ENCODE data around the gene STOX2. TPM values are rescaled to one million over a fixed set of nuclear protein-coding genes. Genes with fewer than 3 reads are reported as not detected.
"Not testable (repeated sequence)": the region's sequence is repeated elsewhere in the genome, so short reads cannot be mapped to it uniquely, and the experiment has no call there.

Gene STOX2
- total RNA-seq, 1 donor from 2014 or later, result 3.8 TPM

DNA sequence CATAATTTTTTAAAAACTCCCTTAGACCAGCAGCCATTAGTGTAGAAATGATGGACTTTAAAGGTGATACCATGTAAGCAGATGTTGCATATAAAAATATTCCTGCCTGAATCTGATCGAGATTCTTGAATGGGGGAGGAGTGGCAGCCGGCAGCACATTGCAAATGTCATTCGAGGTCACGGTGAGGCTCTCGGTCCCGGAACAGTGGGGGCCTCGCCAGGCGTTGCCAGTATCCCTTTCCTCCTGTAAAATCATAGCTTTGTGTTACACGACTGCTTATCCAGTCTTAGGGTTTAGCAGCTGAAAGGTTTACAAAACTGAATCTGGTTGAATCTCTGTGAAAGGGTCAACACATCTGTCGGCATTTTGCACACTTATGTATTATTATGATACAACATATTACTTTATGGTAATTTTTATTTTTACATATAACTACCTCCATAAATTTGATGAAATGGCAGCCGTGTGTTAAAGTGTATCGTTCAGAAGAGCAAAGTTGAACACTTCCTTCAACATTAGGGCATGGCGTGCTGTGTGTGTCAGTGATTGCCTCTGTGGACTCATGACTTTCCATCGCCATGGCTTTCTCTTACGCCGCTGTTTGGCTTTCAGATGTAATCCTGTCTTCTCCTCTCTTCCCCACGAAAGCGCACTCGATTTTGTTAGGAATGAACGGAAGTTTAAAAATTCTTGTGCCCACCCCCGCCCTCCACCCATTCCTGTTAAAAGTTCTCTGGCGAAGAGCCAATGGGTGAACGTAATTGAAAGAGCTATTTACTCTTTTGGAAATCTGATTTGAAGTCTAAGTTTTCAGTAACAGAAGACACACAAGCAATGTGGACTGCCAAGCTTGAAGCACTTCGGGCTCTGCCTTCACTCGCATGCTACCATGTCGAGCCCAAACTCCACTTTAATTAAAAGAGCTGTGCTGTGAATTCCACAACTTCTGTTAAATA, 114.8 kb downstream of the STOX2 start:
- no peak for DNase-seq (ENCODE audit: low spot score)
- no peak for ATAC-seq

DNA sequence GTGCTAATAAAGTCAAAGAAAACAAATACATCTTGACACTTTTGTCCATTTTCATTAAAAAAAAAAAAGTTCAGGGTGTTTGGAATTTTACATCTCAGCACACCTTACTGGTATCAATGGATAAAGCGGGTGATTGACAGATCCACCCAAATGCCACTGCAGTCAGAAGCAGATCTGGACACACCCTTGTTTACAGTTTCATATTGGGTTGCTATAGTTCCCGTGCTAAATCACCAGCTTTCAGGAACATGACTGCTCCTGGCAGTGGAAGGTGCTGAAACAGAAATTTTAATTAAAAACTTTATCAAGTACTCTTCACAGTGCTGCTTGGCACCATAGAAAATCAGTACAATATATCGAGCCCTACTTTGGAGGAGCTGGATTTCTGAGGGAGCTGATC, 116.3 kb downstream of the STOX2 start:
- ATAC-seq (no peak), DNase-seq (ENCODE audit: low spot score) (no peak)

DNA sequence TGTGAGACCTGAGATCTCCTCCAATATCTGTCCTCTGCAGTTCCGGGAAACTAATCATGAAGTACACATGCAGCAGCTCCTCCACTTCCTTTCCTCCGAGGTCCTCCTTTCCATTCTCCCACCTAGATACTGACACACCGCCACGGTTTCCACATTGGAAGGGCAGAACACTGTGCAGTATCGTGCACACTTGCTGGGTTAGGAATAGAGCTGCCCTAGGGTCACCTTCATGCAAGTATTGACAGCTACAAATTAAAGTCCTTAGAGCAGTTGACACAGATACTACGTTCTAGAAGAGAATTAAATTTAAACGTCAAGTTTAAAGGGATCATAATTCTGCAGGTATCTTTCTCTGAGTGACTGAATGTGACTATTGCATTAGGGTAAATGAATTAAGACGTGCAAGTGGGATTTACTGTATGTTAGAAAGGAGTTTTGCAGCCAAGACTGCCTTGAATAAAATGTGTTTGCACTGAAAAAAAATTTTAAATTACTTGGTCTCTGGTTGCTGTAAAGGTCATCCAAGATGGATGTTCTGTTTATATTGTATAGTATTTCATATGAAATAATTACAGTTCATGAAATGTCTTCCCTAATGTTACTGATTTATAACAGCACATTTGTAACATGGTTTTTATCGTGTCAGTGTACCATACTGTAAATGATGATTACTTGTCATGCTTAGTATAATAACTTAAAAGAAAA, 117.7 kb downstream of the STOX2 start:
- DNase-seq (ENCODE audit: low spot score) (no peak), ATAC-seq (no peak)

DNA sequence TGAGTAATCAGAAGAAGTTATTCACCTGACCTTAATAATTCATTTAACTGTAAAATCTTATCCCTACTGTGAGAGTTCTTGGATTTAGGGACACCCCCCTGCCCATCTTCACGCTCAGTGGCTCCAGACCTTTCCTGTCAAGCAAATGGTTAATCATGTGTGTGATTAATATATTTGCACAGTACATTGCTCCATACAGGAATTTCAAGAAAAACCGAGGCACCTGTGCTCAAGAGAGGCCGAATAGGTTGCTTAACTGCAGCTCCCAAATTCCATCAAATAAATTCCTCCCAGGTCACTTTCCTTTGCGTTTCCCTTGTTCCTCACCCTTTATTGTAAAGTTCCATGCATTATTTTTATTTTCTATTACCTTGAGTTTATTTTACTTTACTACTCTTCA, 119.5 kb downstream of the STOX2 start:
- no peak for DNase-seq (ENCODE audit: low spot score)
- ATAC-seq, result no peak

DNA sequence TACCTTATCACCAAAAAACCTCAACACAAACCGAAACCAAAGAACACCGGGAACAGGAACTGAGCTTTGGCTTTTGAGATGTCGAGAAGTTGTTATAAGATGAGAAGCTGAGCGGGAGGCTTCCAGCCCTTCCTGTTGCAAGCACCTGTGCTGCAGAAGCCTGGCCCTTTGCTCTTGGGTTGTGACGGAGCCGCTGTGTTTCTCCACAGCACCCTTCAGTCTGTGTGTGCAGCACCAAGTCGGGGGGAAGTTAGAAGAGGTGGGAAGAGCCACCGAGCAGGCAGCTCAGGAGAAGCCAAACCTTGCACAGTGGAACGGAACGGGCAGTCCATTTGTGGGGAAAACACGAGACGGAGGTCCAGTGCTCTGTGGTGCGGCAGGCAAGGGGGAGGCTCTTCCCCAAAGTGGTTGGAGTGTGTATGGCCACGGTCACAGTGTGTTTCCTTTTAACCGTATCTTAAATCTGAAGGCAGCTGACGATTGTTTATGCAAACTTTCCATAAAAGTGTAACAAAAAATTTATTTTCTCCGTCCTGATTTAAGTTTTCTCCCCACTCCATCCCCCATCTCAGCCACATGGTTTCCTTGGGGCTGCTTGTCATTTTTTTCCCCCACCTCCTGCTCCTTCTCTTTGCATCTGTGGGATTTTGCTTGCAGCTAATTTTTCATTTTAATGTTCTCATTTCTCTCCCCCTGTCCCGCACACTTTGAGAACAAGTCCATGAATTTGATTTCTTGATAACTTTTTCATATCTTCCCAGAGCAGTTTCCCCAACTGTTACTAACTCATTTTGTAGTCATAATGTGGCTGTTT, 123.7 kb downstream of the STOX2 start:
- no peak for DNase-seq (ENCODE audit: low spot score)

GRCh38 chr4:184030036-184030435, 124.9 kb downstream of the STOX2 start:
- ATAC-seq (no peak), DNase-seq (ENCODE audit: low spot score) (no peak)

More for the DNA sequence above, 123.7 kb downstream of the STOX2 start:
- ATAC-seq, result no peak

- no peak for DNase-seq (ENCODE audit: low spot score)
Measured at GRCh38 chr4:184030764-184031163, 125.7 kb downstream of the STOX2 start.

DNA sequence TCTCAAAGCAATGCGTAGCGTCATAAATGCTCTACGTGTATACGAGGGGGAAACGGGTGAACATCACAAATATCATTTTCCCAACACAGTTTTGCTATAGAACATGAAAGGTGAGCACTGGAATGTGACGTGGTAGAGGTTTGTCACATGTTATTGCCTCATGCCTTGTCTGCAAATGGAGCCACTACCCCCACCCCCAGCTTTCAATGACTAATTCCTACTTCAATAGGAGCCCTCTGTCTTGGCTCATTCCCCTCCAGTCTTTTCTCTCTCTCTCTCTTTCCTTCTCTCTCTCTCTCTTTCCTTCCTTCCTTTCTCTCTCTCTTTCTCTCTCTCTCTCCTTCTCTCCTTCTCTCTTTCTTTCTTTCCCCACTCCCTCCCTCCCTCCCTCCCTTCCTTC, 127.0 kb downstream of the STOX2 start:
- DNase-seq (ENCODE audit: low spot score), result no peak
- no peak for ATAC-seq

More at GRCh38 chr4:184030764-184031163, 125.7 kb downstream of the STOX2 start:
- ATAC-seq, result no peak

GRCh38 chr4:184039963-184040383, 134.9 kb downstream of the STOX2 start:
- DNase-seq (ENCODE audit: low spot score) (no peak), ATAC-seq (peak; percentile 61)

DNA sequence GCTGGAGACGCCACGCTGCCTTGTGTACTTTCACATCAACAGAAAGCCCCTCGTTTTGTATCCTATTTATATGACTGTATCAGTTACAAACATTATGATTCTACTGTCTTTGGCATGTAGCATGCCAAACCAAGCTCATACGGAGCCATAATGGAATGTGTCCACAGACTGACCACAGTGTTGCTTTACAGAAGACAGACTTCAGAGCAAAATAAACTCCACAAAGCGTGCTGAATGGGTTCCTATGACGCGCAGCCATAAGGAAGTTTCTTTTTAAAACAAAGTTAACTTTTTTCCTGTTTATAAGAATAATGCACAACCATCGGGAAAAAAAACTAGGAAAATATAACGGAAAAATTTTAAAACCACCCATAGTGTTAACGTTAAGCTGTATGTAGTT, 136.0 kb downstream of the STOX2 start:
- DNase-seq (ENCODE audit: low spot score), result no peak

DNA sequence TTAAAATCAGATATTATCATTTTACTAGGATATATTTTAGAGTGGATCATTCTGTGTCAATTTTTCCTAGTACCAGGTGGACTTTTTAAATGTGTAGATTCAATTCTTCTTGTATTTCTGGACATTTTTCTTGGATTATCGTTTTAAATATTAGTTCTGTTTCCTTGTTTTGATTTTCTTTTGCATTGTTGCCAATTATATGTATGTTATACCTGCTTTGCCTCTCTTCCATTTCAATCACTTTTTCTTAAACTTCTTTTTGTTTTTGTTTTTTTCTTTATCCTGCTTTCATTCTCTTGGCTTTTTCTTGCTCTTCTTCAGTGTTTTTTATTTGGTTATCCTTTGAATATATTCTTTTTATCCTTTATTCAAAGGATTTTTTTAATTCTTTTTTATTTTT, 141.0 kb downstream of the STOX2 start:
- ATAC-seq (no peak), DNase-seq (ENCODE audit: low spot score) (no peak)

More for the DNA sequence above, 136.0 kb downstream of the STOX2 start:
- no peak for ATAC-seq

DNA sequence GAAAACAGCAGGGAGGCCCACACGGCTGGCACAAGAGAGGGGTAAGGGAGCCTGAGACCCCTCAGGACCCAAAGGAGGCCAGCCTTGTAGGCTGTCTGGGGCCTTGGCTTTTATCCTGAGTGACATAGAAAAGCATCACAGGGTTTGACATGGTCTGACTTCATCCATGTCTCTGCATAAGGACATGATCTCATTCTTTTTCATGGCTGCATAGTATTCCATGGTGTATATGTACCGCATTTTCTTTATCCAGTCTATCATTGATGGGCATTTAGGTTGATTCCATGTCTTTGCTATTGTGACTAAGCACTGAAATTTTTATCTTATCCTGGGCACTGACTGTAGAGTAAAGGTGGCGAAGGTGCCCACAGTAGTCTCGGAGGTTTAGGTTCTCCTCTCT, 146.2 kb downstream of the STOX2 start:
- DNase-seq (ENCODE audit: low spot score); ATAC-seq: not testable (repeated sequence)

DNA sequence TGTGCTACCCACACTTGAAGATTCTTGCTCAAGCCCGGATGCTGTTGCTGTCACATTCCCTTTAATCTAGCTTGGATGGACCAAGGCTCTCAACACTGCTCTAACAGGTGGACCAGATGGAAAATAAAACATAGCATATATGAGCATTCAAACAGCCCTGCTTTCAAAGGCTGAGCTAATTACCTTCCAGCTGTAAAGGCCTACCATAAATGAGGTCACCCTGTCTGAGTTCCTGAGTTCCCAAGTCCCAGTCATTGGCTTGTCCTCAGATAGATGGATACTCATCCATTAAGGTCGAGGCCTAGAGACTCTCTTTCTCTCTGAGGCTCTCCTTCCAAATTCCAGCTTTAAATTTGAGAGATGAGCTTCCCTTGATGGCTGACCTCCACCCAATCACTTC, 147.5 kb downstream of the STOX2 start:
- DNase-seq (ENCODE audit: low spot score) (no peak), ATAC-seq (no peak)

DNA sequence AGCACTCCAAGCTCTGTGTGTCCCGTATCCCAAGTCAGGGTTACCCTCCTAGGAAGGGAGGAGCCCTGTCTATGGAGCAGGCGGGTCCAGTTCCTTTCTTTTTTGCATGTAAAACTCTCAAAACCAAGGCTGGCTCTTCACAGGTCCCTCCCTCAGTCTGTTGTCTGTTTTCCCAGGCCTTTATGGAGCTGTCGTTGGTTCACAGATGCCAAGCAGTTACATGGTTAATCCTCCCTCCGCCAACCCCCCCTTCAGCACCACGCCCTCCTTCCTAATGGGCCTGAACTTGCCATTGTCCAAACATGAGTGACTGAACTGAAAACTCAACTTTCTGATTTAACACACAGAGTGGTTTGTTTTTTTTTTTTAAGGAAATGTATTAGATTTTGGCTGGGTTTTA, 148.3 kb downstream of the STOX2 start:
- ATAC-seq (no peak), DNase-seq (ENCODE audit: low spot score) (no peak)

DNA sequence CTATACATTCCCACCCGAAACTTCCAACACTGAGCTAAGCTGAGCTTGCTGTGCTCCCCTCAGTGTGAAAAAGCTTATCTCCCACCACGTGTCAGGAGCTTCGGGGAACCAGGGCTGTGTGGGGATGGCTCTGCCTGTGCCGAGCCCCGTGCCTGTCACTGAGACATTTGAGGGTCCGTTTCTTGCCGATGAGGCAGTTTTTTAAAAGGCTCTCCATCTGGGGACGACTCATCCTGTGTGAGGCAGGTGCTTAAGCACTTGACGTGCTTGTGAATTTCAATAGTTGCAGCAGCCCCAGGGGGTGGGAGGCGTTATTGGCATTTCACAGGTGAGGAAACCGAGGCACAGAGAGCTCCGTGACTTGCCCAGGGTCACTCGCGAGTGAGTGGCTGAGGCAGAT, 151.8 kb downstream of the STOX2 start:
- no peak for ATAC-seq
- no peak for DNase-seq (ENCODE audit: low spot score)

DNA sequence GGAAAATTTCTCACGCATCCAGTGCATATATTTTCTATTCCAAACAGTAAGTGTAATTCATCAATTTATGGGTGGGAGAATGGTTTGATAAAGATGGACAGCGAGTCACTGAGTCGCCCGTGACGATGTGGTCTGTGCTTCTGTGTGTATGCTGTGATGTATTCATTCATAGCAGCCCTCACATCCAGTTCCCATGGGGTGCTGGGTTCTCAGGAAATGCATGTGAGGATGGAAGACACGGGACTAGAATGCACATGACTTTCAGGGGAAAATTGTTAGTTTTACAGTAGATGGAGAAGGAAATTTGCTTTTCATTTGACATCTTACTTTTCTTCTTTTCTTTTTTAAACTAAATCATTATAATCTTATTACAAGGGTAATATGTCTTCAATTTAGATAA, 152.9 kb downstream of the STOX2 start:
- no peak for DNase-seq (ENCODE audit: low spot score)
- ATAC-seq, result no peak

DNA sequence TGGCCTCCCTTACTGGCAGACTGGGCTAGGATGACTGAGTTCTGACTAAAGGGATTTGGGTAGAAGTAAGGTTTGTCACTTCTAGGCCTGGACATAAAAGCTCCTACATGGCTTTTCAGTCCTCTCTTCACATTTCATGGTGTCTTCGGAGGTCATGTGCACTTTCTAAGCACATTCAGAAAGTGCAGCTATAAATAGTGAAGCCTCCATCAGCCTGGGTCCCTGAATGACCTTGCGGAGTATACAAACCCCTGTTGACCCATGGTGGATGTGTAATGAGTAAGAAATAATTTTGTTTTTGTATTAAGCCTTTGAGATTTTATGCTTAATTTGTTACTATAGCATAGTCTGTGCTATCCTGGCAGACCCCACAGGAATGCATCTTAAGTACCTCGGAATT, 154.0 kb downstream of the STOX2 start:
- ATAC-seq (no peak), DNase-seq (ENCODE audit: low spot score) (no peak)

DNA sequence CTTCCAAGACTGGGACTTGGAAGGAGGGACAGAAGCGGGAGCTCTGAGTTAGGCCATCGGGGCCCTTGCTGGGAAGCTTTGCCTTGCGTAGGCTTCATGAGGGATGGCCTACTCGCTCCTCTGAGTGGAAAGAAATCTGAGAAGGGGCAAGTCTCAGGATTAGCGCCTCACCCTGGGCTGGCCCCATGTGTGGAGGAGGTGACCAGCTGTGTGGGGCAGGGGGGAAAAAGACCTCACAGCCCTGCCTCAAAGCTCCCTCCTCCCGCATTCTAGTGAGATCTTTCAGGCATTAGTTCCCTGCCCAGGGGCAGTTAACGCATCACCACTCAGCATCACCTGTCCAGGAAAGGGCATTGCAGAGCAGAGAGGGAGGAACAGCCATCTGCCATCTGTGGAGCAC, 156.5 kb downstream of the STOX2 start:
- ATAC-seq (no peak), DNase-seq (ENCODE audit: low spot score) (no peak)

DNA sequence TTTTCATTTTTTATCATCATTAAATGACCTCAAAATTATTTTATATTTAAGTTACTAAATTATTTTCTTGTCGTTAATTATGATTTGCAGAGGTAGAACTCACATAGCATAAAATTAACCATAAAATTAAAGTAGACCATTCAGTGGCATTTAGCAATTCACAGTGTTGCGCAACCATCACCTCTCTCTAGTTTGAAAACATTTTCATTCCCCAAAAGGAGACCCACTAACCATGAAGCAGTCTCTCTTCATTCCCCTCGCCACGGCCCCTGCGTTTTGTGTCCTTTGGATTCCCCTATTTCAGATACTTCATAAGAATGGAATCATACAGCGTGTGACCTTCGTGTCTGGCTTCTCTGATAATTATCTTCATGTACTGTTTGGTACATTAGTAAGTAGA, 157.7 kb downstream of the STOX2 start:
- no peak for ATAC-seq
- no peak for DNase-seq (ENCODE audit: low spot score)

DNA sequence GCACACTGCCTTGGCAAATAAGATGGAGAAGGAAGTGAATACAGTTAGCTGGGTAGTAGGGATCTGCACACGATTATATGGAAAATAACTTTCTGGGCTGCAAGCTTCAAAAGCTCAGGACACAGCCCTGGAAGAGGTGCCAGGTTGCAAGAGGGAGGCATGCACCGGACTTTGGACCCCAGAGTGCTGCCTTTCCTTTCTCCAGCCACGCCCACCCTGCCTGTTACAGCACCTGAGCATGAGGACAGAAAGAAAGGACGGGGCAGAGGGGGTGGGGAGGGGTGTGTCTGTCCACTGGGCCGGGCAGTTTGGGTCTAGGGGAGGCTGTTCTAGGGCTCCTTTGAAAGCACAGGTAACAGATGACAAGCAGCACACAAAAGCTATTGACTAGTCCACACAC, 159.8 kb downstream of the STOX2 start:
- peak; percentile 91 for DNase-seq (ENCODE audit: low spot score)
- ATAC-seq, result peak; percentile 89

All from left lobe of liver (tissue), 2 donors.